GM18511 (cell line): ENCODE results near the gene MTM1.

Experiments used
- ATAC-seq: cut with Tn5 transposase; IDR thresholded peaks from one replicate; pipeline ENCODE4 v1.9.1; 2021; ENCODE audit warnings: mild to moderate bottlenecking, moderate library complexity; ENCODE audit not compliant: unreplicated experiment

Gene MTM1

DNA sequence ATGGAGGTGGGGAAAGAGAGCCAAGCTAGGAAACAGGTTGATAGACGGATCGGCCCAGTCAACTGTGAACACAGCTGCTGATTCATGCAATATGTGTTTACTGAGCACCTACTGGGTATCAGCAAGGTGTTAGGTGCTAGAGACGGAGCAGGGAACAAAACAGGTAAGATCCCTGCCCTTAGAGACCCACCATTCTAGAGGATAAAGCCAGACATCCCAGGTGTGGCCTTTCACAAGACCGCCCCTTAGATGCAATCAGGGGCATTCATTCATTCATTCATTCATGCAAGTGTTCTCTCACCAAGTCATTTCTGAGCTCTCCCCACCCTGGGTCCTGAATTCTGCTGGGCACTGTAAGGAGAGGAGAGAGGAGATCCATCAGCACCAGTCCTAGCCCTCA is 20.2 kb upstream of the MTM1 start:
- ATAC-seq: no peak

DNA sequence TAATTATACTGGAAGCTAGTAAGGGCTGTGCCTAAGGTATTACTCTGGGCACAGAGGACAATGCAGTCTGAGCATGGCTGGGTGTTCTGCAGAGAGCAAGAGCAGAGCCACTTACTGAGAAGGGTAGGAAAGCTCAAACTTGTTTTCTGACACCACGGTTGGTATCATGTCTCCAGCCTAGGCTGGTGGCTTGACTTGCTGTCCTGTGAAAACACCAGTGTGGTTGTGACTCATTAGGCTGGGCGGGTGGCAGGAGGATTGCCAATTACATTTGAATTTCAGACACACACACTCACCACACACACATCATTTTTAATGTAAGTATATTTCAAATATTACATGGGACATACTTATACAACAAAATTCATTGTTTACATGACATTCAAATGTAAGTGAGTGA is 19.7 kb upstream of the MTM1 start:
- ATAC-seq: no peak

DNA sequence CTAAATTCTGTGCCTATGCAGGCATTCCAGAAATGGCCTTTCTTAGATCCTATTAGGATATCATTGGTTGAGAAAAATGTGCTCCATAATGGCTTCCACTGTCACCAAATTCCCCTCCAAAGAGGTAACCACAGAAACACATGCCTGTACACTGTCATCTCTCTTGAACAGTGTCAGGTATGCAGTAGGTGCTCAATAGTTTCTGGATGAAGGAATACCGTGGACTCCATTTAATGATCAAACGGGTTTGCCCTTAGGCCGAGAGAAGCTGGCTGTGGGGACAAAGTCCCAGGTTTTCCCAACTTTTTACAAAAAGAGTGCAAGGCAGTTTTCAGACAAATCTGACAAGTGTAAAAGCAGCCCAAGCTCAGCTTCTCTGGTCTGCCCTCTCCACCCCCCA is 16.5 kb upstream of the MTM1 start:
- ATAC-seq: no peak

DNA sequence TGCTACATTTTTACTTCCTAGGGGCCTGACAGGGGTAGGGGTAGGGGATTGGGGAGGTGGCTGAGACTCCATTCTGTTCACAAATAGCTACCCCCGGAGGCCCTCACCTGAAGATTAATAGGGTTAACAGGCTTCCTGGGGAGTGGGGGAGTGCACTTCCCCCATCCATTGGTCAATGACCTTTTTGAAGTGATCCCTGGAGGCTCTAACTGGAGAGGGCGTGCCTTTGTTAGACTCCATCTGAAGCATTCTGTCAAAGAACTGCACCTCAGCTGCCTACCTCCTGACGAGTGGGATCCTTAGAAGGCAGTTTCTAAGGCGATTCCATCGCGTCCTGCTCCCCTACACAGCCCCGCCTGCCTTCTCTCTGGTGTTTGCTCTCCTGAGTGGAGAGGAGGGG is 10.0 kb upstream of the MTM1 start:
- no peak for ATAC-seq

DNA sequence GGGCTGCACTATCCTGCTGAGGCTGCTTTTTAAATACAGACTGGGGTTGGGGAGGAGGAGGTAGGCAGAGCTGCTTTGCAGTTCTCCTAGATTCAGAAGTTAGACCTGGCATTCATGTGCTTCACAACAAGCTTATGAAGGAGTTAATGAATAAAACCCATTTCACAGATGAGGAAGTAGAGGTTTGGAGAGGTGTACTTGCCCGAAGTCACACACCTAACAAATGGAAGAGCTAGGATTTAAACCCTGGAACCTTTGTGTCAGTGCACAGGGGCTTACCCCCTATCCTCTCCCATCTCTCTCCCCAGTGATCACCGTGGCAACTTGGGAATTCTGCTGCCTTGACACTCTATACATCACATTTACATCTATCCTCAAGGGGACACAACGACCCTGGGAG is 3.6 kb upstream of the MTM1 start:
- no peak for ATAC-seq

DNA sequence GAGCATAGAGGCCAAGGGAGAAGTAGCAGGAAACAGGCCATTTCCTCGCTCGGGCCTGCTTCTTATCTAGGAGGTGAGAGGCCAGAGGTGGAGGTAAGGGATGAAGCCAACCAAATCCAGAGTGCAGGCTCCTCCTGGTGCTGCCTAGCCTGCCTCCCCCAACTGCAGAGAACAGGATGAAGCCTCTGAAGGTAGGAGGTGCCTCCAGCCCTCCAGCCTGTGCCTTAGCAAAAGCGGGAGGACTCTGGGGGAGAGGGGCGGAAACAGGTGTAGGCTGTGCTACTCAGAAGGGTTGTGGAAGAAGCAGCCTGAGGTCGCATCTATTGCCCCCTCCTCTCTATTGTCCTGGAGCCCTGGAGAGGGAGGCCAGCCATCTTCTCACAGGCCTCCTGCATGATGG is 2.9 kb upstream of the MTM1 start:
- ATAC-seq: no peak

DNA sequence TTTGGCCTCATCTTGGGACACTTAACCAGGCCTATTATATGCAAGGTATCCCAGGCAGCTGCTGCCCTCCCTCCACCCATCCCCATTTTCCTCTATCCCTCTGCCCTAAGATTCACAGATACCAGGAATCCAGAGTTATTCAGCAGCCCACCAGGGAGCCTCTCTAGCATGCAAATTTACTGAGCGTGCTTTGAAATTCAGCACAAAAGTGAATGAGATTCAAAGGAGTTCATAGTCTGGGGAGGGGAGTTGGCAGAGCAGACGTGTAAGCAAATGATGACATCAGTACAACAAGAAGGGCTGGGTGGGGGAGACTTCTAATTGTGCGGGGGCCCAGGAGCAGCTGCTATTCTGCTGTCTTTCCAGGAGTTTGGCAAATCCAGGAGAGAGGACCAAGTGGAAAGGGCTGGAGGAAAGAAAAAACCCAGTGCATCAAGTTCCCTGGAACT is 1.7 kb upstream of the MTM1 start:
- no peak for ATAC-seq

DNA sequence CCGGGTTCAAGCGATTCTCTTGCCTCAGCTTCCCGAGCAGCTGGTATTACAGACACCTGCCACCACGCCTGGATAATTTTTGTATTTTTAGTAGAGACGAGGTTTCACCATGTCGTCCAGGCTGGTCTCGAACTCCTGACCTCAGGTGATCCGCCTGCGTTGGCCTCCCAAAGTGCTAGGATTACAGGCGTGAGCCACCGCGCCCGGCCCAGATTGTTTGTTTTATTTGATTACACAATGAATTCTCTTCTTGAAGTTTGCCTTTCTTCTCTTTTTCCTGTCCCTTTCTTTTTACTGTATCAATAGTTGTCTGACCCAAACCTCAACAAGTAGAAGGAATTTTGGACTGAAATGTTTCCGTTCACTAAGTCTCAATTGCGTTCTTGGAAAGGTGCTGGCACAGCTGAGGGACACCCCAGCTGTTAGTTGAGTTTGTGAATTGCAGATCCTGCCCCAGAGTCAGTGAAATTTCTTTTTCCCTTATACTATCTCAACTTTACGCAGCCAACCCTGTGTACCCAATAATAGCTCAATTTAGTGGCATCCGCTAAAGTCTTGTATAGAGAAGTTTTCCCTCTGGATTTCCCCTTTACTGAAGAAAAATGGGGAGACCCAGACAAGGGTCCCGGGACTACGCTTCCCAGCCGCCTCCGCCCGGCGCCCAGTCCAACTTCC is 639 bp upstream of the MTM1 start:
- no peak for ATAC-seq

DNA sequence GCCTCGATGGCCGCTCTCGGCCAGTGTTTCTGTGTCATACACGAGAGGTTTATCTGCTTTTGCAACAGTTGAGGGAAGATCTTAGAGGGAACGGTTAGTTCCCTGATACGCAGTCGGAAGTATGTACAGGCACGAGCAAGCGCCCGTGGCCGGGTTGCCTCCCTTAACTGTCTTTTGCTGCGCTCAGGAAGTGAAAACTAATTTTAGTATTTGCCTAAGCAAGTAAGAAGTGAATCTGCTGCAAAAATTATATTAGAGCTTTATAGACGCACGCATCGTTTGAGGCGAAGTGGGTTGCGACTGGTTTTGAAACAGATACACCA is 695 bp downstream of the MTM1 start:
- peak; percentile 32 for ATAC-seq

DNA sequence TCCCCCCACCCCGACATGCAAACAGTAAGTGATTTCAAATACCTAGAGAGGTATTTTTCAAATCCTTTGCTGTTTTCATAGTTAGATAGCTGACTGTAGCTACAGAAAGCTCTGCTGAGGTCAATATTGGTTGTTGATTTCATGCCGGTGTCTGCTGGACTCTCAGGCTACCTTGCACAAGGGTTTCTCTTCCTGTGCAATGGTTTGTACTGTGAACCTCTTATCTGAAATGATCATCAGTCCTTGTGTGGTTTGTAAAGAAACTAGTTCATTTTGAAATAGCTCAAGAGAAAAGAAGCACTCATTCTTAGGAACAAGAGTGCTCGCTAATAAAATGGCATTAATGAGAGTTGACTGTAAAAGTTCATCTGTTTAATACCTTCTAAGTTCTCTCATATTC is 2.1 kb downstream of the MTM1 start:
- ATAC-seq: no peak

DNA sequence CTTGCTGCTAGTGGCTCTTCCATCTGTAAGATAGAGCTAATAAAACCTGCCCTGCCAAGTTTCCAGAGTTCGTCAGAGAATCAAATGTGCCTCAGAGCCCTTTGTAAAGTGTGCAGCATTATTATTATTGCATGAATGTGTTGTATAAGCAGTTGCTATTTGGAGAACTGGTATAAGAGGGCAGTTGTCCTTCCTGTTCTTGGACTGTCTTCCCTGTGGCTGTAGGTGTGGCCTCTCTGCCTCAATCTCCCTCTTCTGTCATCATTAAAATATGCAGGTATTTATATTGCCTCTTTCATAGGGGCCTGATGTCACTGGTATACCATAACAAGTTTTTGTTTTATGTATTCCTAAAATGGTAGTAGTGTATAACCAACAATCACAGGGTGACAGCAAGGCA is 3.8 kb downstream of the MTM1 start:
- ATAC-seq: no peak

DNA sequence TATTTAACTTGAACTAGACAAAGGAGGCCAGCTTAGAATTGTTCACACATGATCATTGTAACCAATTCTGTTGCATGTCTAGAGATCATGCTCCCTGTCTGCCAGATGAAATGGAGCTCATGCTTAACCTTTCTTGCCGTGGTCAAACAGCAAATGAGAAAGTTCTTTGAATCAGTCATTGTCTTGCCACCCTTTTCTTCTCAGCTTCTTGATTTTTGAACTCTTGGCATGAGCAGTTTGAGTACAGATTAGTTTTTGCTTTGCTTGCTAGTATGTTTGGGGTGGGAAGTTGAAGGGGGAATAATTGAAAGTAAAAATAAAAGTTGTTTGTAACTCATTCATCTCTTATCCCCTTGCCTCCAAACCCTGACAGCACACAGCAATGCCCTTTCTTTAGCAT is 4.7 kb downstream of the MTM1 start:
- ATAC-seq: no peak

DNA sequence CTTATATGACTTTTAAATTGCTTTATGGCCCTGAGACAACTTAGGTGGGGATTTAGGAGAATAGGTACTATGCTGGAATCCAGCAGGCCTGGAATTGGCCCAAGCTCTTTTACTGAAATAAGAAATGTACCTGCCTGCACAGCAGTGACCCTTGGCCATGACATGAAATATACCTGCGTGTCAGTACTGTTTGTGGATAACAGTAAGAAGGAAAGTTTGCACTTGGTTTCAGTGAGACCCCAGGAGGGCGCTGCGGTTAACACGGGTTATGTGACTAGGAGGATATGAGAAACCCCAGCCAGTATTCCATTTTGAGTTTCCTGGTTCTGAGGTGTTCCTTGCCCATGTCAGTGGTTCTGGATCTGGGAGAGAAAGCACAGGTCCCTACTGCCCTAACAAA is 5.3 kb downstream of the MTM1 start:
- peak; percentile 67 for ATAC-seq

DNA sequence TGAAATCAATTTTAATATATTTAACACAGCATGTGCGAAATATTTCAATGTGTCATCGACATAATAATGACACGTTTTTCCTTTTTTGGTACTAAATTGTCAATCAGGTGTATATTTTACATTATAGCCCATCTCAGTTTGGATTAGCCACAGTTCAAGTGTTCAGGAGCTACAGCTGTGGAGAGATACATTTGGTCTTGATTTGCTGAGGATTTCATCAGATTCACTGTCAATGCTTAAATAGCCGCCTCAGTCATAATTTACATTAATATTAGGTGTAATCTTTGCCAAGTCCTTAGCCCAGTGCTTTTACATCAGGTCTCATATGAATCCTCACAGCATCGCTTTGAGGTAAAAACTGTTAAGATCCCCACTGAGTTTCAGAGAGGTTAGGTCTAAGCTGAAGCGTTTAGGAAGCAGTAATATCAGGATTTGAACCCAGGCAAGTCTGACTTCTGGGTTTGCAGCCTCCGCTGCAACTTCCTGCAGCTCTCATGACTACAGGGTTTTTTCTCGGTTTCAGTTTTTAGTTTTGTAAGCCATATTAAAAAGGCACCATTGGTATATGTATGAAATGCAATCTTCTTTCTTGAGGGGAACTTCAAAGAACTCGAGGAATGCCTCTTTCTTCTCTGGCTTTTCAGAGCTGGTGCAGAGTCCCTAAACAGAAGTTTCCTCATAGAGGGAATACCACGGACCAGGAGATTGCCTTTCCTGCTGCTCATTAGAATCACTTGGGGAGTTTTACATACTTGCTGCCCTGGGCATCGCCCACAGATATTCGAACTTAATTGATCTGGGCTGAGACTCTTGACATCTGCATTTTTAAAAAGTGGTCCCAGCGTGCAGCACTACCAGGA is 6.4 kb downstream of the MTM1 start:
- ATAC-seq: peak; percentile 62

DNA sequence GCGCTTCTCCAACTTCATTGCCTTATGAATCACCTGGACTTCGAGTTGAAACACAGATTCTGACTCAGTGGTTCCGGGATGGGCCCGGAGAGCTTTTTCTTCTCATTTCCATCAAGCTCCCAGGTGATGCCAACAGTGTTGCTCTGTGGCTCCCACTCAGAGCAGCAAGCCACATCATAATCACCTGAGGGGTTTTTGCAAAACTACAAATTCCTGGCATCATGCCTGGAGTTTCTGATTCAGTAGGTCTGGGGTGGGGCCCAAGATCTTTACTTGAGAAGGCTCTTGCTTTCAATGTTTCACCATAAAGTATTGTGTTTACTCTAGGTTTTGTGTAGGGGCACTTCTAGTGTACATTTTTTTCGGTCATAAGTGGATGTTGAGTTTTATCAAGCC is 7.0 kb downstream of the MTM1 start:
- ATAC-seq: no peak

DNA sequence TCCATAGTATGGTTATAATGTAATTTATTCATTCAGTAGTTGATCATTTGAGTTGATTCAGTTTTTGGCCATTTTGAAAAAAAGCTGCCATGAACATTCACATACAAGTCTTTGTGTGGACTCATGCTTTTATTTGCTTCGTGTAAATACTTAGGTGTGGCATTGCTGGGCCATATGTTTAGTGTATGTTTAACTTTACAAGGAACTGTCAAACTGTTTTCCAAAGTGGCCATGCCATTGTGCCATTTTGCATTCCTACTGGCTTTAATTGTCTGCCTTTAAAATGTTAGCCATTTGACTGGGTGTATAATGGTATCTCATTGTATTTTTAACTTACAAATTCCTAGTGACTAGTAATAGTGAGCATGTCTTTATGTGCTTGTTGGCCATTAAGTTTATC is 8.8 kb downstream of the MTM1 start:
- ATAC-seq: no peak

DNA sequence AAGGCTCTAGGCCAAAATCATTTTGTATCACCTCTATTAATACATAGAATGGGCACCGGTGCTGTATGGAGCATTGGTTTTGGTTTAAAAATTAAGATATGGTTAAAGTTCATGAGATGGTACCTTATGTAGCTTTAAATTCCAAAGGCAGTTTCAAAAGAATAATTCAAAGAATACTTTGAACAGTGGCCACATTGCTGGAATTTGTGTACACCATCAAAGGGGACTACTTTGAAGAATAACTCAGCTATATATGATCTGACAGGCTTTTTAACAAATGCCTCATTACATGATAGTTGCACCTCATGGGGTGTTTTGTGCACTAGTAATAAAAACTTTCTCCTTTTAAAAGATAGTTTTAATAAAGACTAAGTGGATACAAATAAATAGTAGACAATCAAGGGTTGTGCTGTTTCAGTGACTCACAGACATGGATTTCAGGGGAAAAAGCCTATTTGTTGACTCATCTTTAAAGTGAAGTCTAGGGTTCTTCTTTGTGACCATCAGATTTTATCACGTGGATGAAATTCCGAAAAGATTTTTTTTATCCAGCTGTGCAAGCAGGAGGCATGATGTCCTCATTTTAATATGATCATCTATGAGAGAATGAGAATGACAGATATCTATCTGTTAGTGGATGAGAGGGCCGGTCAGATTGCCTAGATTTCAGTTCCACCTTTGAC is 12.8 kb downstream of the MTM1 start:
- ATAC-seq: no peak

DNA sequence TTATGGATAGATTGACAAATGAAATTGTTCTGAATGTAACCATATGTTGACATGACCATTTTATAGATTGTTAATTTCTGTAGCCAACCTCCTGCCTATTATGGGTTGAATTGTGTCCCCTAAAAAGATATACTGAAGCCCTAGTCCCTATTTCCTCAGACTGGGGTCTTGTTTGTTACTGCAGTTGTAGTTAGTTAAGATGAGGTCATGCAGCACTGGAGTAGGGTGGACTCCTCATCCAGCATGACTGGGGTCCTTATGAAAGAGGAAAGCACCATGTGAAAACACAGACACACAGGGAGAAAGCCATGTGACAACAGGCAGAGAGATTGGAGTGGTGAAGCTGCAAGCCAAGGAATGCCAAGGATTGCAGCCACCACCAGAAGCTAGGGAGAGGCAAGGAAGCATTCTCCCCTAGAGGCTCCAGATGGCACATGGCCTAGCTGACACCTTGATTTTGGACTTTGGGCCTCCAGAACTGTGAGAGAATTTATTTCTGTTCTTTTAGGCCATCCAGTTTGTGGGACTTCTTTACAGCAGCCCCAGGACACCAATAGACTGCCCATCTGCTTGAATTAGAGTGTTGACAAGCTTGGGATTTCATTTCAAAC is 14.0 kb downstream of the MTM1 start:
- no peak for ATAC-seq

DNA sequence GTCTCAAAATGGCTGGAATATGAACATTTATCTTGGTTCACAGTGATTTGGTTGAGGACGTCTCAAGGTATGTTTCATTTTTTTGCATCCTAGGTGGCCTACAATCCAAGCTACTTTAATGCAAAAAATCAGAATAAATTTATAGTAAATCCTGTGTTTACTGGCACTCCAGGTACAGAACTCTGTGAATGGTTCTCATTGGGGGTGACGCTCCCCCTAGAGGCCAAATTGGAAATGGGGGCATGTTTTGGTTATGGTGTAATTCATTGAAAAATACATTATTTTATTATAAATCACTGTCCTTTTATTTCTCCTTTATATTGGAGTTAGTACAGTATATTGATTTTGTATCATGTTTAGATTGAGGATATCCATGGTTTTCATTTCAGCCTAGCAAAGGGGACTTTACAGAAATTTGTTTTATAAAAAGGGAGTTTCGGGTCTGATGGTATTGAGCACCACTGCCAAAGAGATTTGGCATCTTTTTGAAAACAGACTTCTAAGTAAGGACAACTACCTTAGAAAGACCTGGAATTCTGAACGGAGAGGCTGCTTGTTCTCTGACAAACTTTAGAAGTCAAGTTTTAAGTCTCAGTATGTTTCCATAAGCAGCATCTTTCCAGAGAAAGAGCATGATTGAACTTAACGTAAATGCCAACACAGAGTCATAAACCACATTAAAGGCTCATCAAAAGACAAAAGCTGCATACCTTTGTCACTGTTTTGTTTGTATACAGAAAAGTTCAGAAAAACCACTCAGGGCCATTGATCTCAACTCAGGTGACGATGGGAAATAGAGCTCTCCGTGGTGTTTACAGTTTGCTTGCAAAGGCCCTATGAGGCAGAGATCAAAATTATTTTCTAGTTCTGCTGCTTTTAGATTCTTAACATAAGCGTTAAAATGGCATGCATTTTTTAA is 19.4 kb downstream of the MTM1 start:
- peak; percentile 61 for ATAC-seq

DNA sequence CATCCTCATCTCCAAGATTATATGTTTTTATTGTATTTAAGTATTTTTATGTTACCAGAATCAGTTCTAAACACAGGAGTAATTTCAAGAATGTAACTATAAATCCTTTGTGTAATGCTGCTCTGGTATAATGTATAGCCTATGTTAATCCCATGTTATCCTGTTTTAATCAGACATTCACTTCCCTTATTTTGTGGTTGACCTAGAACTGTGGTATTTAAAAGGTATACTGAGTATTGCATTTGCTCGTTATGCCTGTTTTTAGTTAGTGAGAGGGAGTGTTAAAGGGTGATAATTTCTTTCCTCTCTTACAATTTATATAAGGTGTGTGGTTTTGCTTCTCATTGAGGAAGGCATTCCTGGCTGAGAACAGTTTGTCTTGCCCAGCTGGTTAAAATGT is 26.2 kb downstream of the MTM1 start:
- ATAC-seq: no peak

DNA sequence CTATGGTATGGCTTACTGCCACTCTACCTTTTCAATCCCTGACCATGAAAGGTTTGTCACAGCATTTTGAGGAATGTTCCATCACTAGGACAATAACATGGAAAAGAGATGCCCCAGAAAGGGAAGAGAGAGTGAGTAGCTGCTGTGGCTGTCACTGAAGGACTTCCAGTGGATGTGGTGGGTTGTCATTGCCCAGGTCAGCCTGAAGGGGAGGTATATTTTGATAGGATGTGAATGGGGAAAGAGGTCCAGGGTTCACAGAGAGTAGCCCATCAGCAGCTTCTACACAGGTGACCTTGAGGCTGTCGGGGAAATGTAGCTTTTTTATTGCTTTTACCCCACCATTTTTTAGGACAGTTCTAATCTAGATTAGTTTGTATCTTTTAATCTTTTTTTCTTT is 30.8 kb downstream of the MTM1 start:
- no peak for ATAC-seq
